ENCODE measurements around the gene CHCT1.

GRCh38 chr17:60426596-60426995 lies 4.3 kb downstream of the CHCT1 start:
- TF ChIP-seq, protein P1, sequence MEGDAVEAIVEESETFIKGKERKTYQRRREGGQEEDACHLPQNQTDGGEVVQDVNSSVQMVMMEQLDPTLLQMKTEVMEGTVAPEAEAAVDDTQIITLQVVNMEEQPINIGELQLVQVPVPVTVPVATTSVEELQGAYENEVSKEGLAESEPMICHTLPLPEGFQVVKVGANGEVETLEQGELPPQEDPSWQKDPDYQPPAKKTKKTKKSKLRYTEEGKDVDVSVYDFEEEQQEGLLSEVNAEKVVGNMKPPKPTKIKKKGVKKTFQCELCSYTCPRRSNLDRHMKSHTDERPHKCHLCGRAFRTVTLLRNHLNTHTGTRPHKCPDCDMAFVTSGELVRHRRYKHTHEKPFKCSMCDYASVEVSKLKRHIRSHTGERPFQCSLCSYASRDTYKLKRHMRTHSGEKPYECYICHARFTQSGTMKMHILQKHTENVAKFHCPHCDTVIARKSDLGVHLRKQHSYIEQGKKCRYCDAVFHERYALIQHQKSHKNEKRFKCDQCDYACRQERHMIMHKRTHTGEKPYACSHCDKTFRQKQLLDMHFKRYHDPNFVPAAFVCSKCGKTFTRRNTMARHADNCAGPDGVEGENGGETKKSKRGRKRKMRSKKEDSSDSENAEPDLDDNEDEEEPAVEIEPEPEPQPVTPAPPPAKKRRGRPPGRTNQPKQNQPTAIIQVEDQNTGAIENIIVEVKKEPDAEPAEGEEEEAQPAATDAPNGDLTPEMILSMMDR (IDR thresholded peaks at IDR 0.05), result no peak
- no peak for TF ChIP-seq POLR2A (IDR thresholded peaks at IDR 0.05)

Data from tibial nerve (tissue), 3 donors.